D721Med (cell line): ENCODE measurements around the gene SLC25A44.

Experiments
- DNase-seq: peaks from one replicate; pipeline ENCODE4 v3.0.0; 2011; ENCODE audit warnings: low spot score; ENCODE audit not compliant: insufficient read length
- FAIRE-seq: peaks from 2 replicates; lab custom pipeline; 2011; peaks lifted over from hg19 to GRCh38; lab: Jason Lieb, UNC
- CTCF ChIP-seq: IDR thresholded peaks from 2 replicates; pipeline ENCODE4 v1.5.1; 2012; ENCODE audit warnings: mild to moderate bottlenecking, control low read depth; ENCODE audit not compliant: insufficient read depth; ENCODE audit errors: missing control alignments

The SLC25A44 gene

GRCh38 chr1:156230473-156230837, 36.6 kb downstream of the SLC25A44 start:
- FAIRE-seq (no peak), DNase-seq (no peak)

GRCh38 chr1:156232201-156232894, 38.4 kb downstream of the SLC25A44 start:
- TF ChIP-seq CTCF: no peak
- DNase-seq (no peak), FAIRE-seq (no peak)

More at GRCh38 chr1:156230473-156230837, 36.6 kb downstream of the SLC25A44 start:
- TF ChIP-seq CTCF: no peak

GRCh38 chr1:156233426-156234127, 39.7 kb downstream of the SLC25A44 start:
- no peak for DNase-seq
- no peak for FAIRE-seq
- no peak for TF ChIP-seq CTCF

GRCh38 chr1:156236164-156236563, 42.3 kb downstream of the SLC25A44 start:
- TF ChIP-seq CTCF: no peak
- FAIRE-seq: no peak
- DNase-seq: no peak

GRCh38 chr1:156238248-156238647, 44.3 kb downstream of the SLC25A44 start:
- no peak for FAIRE-seq

GRCh38 chr1:156241311-156241811, 47.5 kb downstream of the SLC25A44 start:
- no peak for FAIRE-seq

More at GRCh38 chr1:156238248-156238647, 44.3 kb downstream of the SLC25A44 start:
- TF ChIP-seq CTCF: no peak
- no peak for DNase-seq

More at GRCh38 chr1:156241311-156241811, 47.5 kb downstream of the SLC25A44 start:
- no peak for DNase-seq
- TF ChIP-seq CTCF: no peak
